H1 (cell line): ENCODE measurements around the gene VHLL. TPM values are rescaled to one million over a fixed set of nuclear protein-coding genes. Genes with fewer than 3 reads are reported as not detected.

Experiments
- CTCF ChIA-PET: fragments of 300-600 bp; sonication (Branson Sonifier 250); formaldehyde crosslinking; loops from one replicate; lab custom pipeline; 2021; ENCODE audit not compliant: partially characterized antibody; lab: Charles Lee
- POLR2A ChIA-PET: fragments of 300-600 bp; sonication (Branson Sonifier 250); formaldehyde crosslinking; loops from one replicate; lab custom pipeline; 2021; ENCODE audit warnings: inconsistent platforms; ENCODE audit not compliant: partially characterized antibody; lab: Charles Lee
- DNase-seq, 2 experiments: peaks; one replicate each; pipeline versions ENCODE4 v3.0.0 to v3.0.0-alpha.2; 2010 to 2022; ENCODE audit warnings: low spot score in 2 of 2, low read depth in 1 of 2, mixed read lengths in 1 of 2
- FAIRE-seq: peaks from 2 replicates; lab custom pipeline; 2011; peaks lifted over from hg19 to GRCh38; lab: Jason Lieb, UNC
- H2AFZ ChIP-seq: 2 replicates; pipeline ENCODE4 v1.8.1; 2012; ENCODE audit warnings: low read length, inconsistent platforms
- H2AK5ac ChIP-seq: 2 replicates; pipeline ENCODE4 v1.6.1; 2013; ENCODE audit warnings: low read depth, low read length
- H2BK120ac ChIP-seq: replicated peaks from 2 replicates; pipeline ENCODE3; 2013; ENCODE audit warnings: low read depth, low read length, inconsistent platforms
- H2BK12ac ChIP-seq: 2 replicates; pipeline ENCODE4 v1.6.1; 2013; ENCODE audit warnings: low read depth, low read length
- H2BK15ac ChIP-seq: 2 replicates; pipeline ENCODE4 v1.6.1; 2013; ENCODE audit warnings: low read length
- H2BK20ac ChIP-seq: 2 replicates; pipeline ENCODE4 v1.6.1; 2013; ENCODE audit warnings: low read length
- H2BK5ac ChIP-seq: 2 replicates; pipeline ENCODE4 v1.6.1; 2013; ENCODE audit warnings: low read depth, low read length
- H3K14ac ChIP-seq: 2 replicates; pipeline ENCODE4 v1.6.1; 2013; ENCODE audit warnings: inconsistent platforms; ENCODE audit not compliant: insufficient read length
- H3K18ac ChIP-seq: 2 replicates; pipeline ENCODE4 v1.6.1; 2013; ENCODE audit warnings: low read length; ENCODE audit errors: extremely low read depth
- H3K23ac ChIP-seq: 2 replicates; pipeline ENCODE4 v1.6.1; 2013; ENCODE audit warnings: inconsistent platforms; ENCODE audit not compliant: insufficient read length
- H3K23me2 ChIP-seq: 2 replicates; pipeline ENCODE4 v1.6.1; 2013; ENCODE audit warnings: low read depth, low read length
- H3K27ac ChIP-seq: 2 replicates; pipeline ENCODE4 v1.6.1; 2011; ENCODE audit warnings: low read depth, low read length, inconsistent platforms
- H3K27me3 ChIP-seq, 4 experiments: replicated peaks in 1 of 4; 1 replicate in 1 of 4; 2 replicates in 3 of 4; pipeline versions ENCODE4 v1.6.1 to v1.8.1; 2011 to 2013; ENCODE audit warnings: low read length in 3 of 4, mild to moderate bottlenecking in 3 of 4, inconsistent platforms in 2 of 4, mixed read lengths in 2 of 4, moderate library complexity in 1 of 4; ENCODE audit not compliant: control insufficient read depth in 3 of 4, insufficient read depth in 3 of 4; ENCODE audit errors: extremely low read depth in 1 of 4
- H3K36me3 ChIP-seq, 4 experiments: 2 replicates each; pipeline versions ENCODE4 v1.6.1 to v1.8.1; 2011 to 2013; ENCODE audit warnings: mild to moderate bottlenecking in 4 of 4, low read length in 3 of 4, moderate library complexity in 2 of 4, control low read depth in 1 of 4, inconsistent platforms in 1 of 4; ENCODE audit not compliant: insufficient read depth in 4 of 4, control insufficient read depth in 2 of 4
- H3K4ac ChIP-seq: replicated peaks from 2 replicates; pipeline ENCODE3; 2013; ENCODE audit warnings: low read length, low read depth, mixed read lengths, inconsistent platforms; ENCODE audit not compliant: insufficient read length
- H3K4me1 ChIP-seq, 4 experiments: replicated peaks in 1 of 4; 1 replicate in 1 of 4; 2 replicates in 3 of 4; pipeline versions ENCODE4 v1.6.1 to v1.8.1; 2011 to 2013; ENCODE audit warnings: low read length in 3 of 4, inconsistent platforms in 2 of 4, mixed read lengths in 1 of 4; ENCODE audit not compliant: insufficient read depth in 4 of 4, control insufficient read depth in 3 of 4
- H3K4me2 ChIP-seq, 2 experiments: 2 replicates each; pipeline versions ENCODE4 v1.6.1 to v1.8.1; 2011 to 2013; ENCODE audit warnings: low read depth in 2 of 2, low read length in 2 of 2, control low read depth in 1 of 2, inconsistent platforms in 1 of 2, mild to moderate bottlenecking in 1 of 2; ENCODE audit not compliant: insufficient read depth in 1 of 2
- H3K4me3 ChIP-seq, 4 experiments: fragments of 200-600, 300-600 bp in 1 of 4; sonication (generic), shearing (Covaris generic), sonication (Bioruptor Twin) in 1 of 4; 2 replicates each; pipeline versions ENCODE4 v1.5.1 to v1.8.1; 2011 to 2016; ENCODE audit warnings: low read length in 4 of 4, low read depth in 3 of 4, control low read depth in 2 of 4, inconsistent platforms in 2 of 4, mild to moderate bottlenecking in 2 of 4, mixed read lengths in 1 of 4, moderate library complexity in 1 of 4; ENCODE audit not compliant: insufficient read depth in 2 of 4; ENCODE audit errors: extremely low read depth in 1 of 4
- H3K56ac ChIP-seq: replicated peaks from 2 replicates; pipeline ENCODE3; 2013; ENCODE audit warnings: low read depth, mild to moderate bottlenecking, mixed read lengths, low read length, inconsistent platforms; ENCODE audit not compliant: insufficient read length
- H3K79me1 ChIP-seq: 2 replicates; pipeline ENCODE4 v1.6.1; 2013; ENCODE audit warnings: low read depth, low read length, control low read depth
- H3K79me2 ChIP-seq, 2 experiments: 2 replicates each; pipeline versions ENCODE4 v1.6.1 to v1.8.1; 2012 to 2013; ENCODE audit warnings: low read length in 2 of 2, mild to moderate bottlenecking in 2 of 2, inconsistent platforms in 1 of 2; ENCODE audit not compliant: insufficient read depth in 2 of 2, control insufficient read depth in 1 of 2
- H3K9ac ChIP-seq, 4 experiments: replicated peaks in 1 of 4; 1 replicate in 1 of 4; 2 replicates in 3 of 4; pipeline versions ENCODE4 v1.6.1 to v1.8.1; 2011 to 2013; ENCODE audit warnings: low read depth in 3 of 4, low read length in 3 of 4, control low read depth in 2 of 4, mild to moderate bottlenecking in 2 of 4, moderate library complexity in 2 of 4, inconsistent platforms in 1 of 4; ENCODE audit errors: extremely low read depth in 1 of 4
- H3K9me3 ChIP-seq, 2 experiments: 2 replicates each; pipeline versions ENCODE4 v1.6.1 to v1.8.1; 2012 to 2013; ENCODE audit warnings: mild to moderate bottlenecking in 2 of 2, moderate library complexity in 2 of 2, control low read depth in 1 of 2, inconsistent platforms in 1 of 2, low read depth in 1 of 2, low read length in 1 of 2, mixed read lengths in 1 of 2; ENCODE audit not compliant: insufficient read depth in 2 of 2
- H4K20me1 ChIP-seq, 2 experiments: replicated peaks in 1 of 2; 2 replicates each; pipeline versions ENCODE3 to v1.8.1; 2011 to 2013; ENCODE audit warnings: inconsistent platforms in 2 of 2, low read length in 2 of 2, mild to moderate bottlenecking in 1 of 2; ENCODE audit not compliant: insufficient read depth in 2 of 2, control insufficient read depth in 1 of 2
- H4K5ac ChIP-seq: 2 replicates; pipeline ENCODE4 v1.6.1; 2013; ENCODE audit warnings: low read length, low read depth, mixed read lengths, inconsistent platforms; ENCODE audit not compliant: insufficient read length
- H4K8ac ChIP-seq: 2 replicates; pipeline ENCODE4 v1.8.0; 2013; ENCODE audit warnings: mild to moderate bottlenecking, moderate library complexity, low read length, inconsistent platforms; ENCODE audit not compliant: insufficient read depth; ENCODE audit errors: extremely low read depth
- H4K91ac ChIP-seq: replicated peaks from 2 replicates; pipeline ENCODE3; 2013; ENCODE audit warnings: low read length, mixed read lengths, inconsistent platforms; ENCODE audit not compliant: insufficient read length
- BACH1 ChIP-seq: IDR thresholded peaks from 2 replicates; pipeline ENCODE4 v1.6.1; 2012; ENCODE audit warnings: low read length, improper control_type of control experiment
- BCL11A ChIP-seq, 2 experiments: IDR thresholded peaks; one replicate each; pipeline ENCODE4 v1.6.1; 2011; ENCODE audit warnings: low read depth in 2 of 2, low read length in 2 of 2, mild to moderate bottlenecking in 2 of 2
- CHD1 ChIP-seq: IDR thresholded peaks from 2 replicates; pipeline ENCODE4 v1.6.1; 2012; ENCODE audit warnings: low read depth, low read length, improper control_type of control experiment
- CHD2 ChIP-seq: IDR thresholded peaks from 2 replicates; pipeline ENCODE4 v1.6.1; 2012; ENCODE audit warnings: low read length, improper control_type of control experiment
- GTF2F1 ChIP-seq: IDR thresholded peaks from 2 replicates; pipeline ENCODE4 v1.6.1; 2012; ENCODE audit warnings: low read depth, low read length, improper control_type of control experiment, borderline replicate concordance
- KDM1A ChIP-seq: fragments of 200-600, 300-600 bp; sonication (generic); IDR thresholded peaks from 2 replicates; pipeline ENCODE4 v1.7.1; 2016; ENCODE audit warnings: mild to moderate bottlenecking, low read length, borderline replicate concordance
- NANOG ChIP-seq: IDR thresholded peaks from 2 replicates; pipeline ENCODE4 v1.6.1; 2011; ENCODE audit warnings: low read length, low read depth, mild to moderate bottlenecking, inconsistent platforms; ENCODE audit not compliant: insufficient read depth, poor library complexity, severe bottlenecking
- POU5F1 ChIP-seq: IDR thresholded peaks from 2 replicates; pipeline ENCODE4 v1.6.1; 2011; ENCODE audit warnings: low read depth, mild to moderate bottlenecking, low read length, moderate library complexity
- RBBP5 ChIP-seq: IDR thresholded peaks from 2 replicates; pipeline ENCODE4 v1.7.1; 2012; ENCODE audit warnings: low read depth, mild to moderate bottlenecking, inconsistent platforms, low read length, moderate library complexity, borderline replicate concordance
- SIN3A ChIP-seq, 2 experiments: IDR thresholded peaks in 1 of 2; conservative IDR thresholded peaks in 1 of 2; 2 replicates each; pipeline ENCODE4 v1.6.1; 2011 to 2012; ENCODE audit warnings: low read length in 2 of 2, improper control_type of control experiment in 1 of 2, low read depth in 1 of 2, mild to moderate bottlenecking in 1 of 2
- SIRT6 ChIP-seq: IDR thresholded peaks from one replicate; pipeline ENCODE4 v1.7.1; 2012; ENCODE audit warnings: low read length, inconsistent platforms
- SRF ChIP-seq: IDR thresholded peaks from 2 replicates; pipeline ENCODE4 v1.6.1; 2011; ENCODE audit warnings: mild to moderate bottlenecking, low read depth, low read length, moderate library complexity
- TAF1 ChIP-seq: IDR thresholded peaks from 2 replicates; pipeline ENCODE4 v1.6.1; 2011; ENCODE audit warnings: mild to moderate bottlenecking, low read depth, low read length
- WGBS, 2 experiments: shearing (Covaris generic) in 1 of 2; methylation state at CpG; one replicate each; pipeline versions ENCODE4 v1.1.6 to v1.1.7; 2013 to 2015; ENCODE audit warnings: low lambda C conversion rate in 2 of 2, mixed read lengths in 2 of 2, inconsistent platforms in 1 of 2, low coverage in 1 of 2, missing lambda C conversion rate in 1 of 2; ENCODE audit not compliant: insufficient replicate concordance in 2 of 2, insufficient coverage in 1 of 2, insufficient read length in 1 of 2; ENCODE audit errors: extremely low coverage in 1 of 2, missing lambda C conversion rate in 1 of 2; 5-methylcytosine and 5-hydroxymethylcytosine counted together
- polyA plus RNA-seq, 7 experiments: library from polyadenylated mRNA; depleted of rRNA in 3 of 7; stranded (reverse) in 5 of 7; unstranded in 2 of 7; fragments of >200 nt in 5 of 7; fragments of 200-250 nt in 2 of 7; gene quantifications; 1 replicate in 5 of 7; 2 replicates in 1 of 7; 4 replicates in 1 of 7; pipeline versions ENCODE4 v1.2.1 to v1.2.3, GENCODE V29; 2011 to 2013; ENCODE audit warnings: missing spikeins in 2 of 7, mixed read lengths in 2 of 7
- total RNA-seq: library from RNA; stranded (reverse); fragmentation: NEBNext Ultra II Directional; extraction: Animal tissue kit (Norgen Biotek cat#: 25700); gene quantifications from 2 replicates; pipeline ENCODE4 v1.2.1, GENCODE V29; 2021
- TF ChIP-seq, protein P1 (sequence below): IDR thresholded peaks from 2 replicates; pipeline ENCODE4 v1.6.1; 2011; ENCODE audit warnings: low read depth, mild to moderate bottlenecking, low read length; ENCODE audit not compliant: insufficient read depth

The VHLL gene
- total and polyA plus RNA-seq, 2 of the 8 experiments (the other 6 are each of a cell fraction or from before 2014, with no cell fraction given), result not detected

DNA sequence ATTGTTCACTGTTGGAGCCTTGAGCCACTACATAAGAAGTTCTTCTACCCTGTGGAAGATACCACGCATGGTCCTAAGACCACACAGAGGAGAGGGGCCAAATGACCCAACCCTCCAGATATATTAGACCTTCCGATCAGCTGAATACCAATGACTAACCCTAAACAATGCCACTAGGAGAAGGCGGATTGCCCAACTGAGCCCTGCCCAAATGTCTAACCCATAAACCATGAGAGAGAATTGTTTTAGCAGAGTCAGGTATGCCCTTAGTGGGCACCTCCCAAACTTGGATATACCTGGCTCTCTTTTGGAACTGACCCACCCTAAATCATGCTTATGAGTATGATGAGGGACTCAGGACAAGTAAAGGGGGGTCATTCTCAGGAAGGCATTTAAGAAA, 28.8 kb downstream of the VHLL start:
- no peak overlapping the region for H3K56ac ChIP-seq
- no peak for DNase-seq
- H2BK15ac ChIP-seq, result no peak overlapping the region
- H2AFZ ChIP-seq, result no peak overlapping the region
- H2BK120ac ChIP-seq, result no peak overlapping the region
- H3K27me3 ChIP-seq, result no peaks in the 10 kb centered on the region
- WGBS, 2 experiments, result 96% methylated on average over 3 of the region's 3 CpGs; no CpG with 5 or more reads in 1 of the 2 experiments
- no peak overlapping the region for H3K14ac ChIP-seq
- H4K91ac ChIP-seq, result no peak overlapping the region
- no peak overlapping the region for H3K4ac ChIP-seq
- H4K20me1 ChIP-seq, result peaks cover 2 to 3% of the 10 kb centered on the region in 2 experiments
- H2BK20ac ChIP-seq, result no peak overlapping the region
- FAIRE-seq, result no peak
- H3K9me3 ChIP-seq, result peaks cover 0 to 2% of the 10 kb centered on the region in 2 experiments; a peak in 1 of 4 replicates
- ChIA-PET CTCF (interaction anchor here (0.9 to 3.8 kb wide), 2 partner anchors 13 to 49 kb away, joined by 4 to 22 read pairs; no protein-coding TSS in a partner anchor), POLR2A (interaction anchor here (0.7 to 17.4 kb wide), 8 partner anchors 10 to 47 kb away, joined by 3 to 221 read pairs (median 4); partner anchors contain the start of genes GLMP, SMG5 and VHLL)
- no peak overlapping the region for H3K18ac ChIP-seq
- H3K27ac ChIP-seq, result no peak overlapping the region
- no peaks in the 10 kb centered on the region for H3K4me1 ChIP-seq
- H3K4me2 ChIP-seq, result no peak overlapping the region
- H4K8ac ChIP-seq, result no peak overlapping the region
- no peak overlapping the region for H2BK5ac ChIP-seq
- H3K23ac ChIP-seq, result no peak overlapping the region
- H3K9ac ChIP-seq, result no peak overlapping the region
- no peaks in the 10 kb centered on the region for H3K79me1 ChIP-seq
- H3K4me3 ChIP-seq, result no peak overlapping the region
- no peaks in the 10 kb centered on the region for H3K79me2 ChIP-seq
- H4K5ac ChIP-seq, result no peak overlapping the region
- H3K23me2 ChIP-seq, result no peaks in the 10 kb centered on the region
- no peak overlapping the region for H2AK5ac ChIP-seq
- no peak overlapping the region for H2BK12ac ChIP-seq
- peaks cover 45 to 85% (median 76%) of the 10 kb centered on the region in 4 experiments for H3K36me3 ChIP-seq
- TF ChIP-seq RBBP5, result no peak
- no peak for TF ChIP-seq SIN3A (conservative IDR thresholded peaks at IDR 0.05 in 1 of 2, IDR thresholded peaks at IDR 0.05 in 1 of 2; ENCODE audit: low read depth in 1 of 2, low read length in 2 of 2)
- TF ChIP-seq, protein P1, sequence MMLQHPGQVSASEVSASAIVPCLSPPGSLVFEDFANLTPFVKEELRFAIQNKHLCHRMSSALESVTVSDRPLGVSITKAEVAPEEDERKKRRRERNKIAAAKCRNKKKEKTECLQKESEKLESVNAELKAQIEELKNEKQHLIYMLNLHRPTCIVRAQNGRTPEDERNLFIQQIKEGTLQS, result no peak
- TF ChIP-seq NANOG, result no peak
- TF ChIP-seq POU5F1, result no peak
- TF ChIP-seq TAF1, result no peak
- TF ChIP-seq BACH1, result no peak
- no peak for TF ChIP-seq CHD1
- TF ChIP-seq SIRT6, result no peak
- no peak for TF ChIP-seq KDM1A
- no peak for TF ChIP-seq GTF2F1
- no peak for TF ChIP-seq BCL11A (IDR thresholded peaks at IDR 0.05; ENCODE audit: low read depth in 2 of 2, low read length in 2 of 2)
- TF ChIP-seq SRF, result no peak
- TF ChIP-seq CHD2, result no peak
